ENCODE data around the gene XPNPEP1. TPM values are rescaled to one million over a fixed set of nuclear protein-coding genes. Genes with fewer than 3 reads are reported as not detected.

Gene XPNPEP1
- total RNA-seq, 1 experiment from 2014 or later, result 71.3 TPM

DNA sequence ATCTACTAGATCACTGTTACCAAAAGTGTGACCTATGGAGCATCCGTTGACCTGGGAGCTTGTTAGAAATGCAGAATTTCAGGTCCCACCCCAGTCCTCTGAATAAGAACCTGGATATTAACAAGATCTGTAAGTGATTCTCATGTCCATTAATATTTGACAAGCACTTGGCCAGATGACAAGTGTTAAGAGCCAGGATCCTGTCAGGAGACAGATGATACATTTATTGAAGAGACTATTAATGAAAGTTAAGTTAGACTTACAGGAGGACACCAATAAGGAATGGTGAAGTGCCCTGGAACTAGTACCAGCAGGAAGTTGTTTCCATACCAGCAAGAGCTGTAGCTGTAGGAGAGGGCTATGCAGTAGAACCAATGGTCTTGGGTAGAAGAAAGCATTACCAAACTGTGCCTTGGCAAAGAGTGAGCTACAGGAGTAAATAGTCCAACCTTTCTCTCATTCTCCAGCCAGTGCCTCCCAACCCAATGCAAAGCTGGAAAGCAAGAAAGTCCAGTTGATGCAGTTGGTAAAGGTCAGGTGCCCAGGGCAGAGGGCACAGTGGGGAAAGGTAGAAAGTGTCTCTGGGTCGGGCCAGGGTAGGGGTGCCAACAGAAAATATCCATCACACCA lies 49.2 kb upstream of the XPNPEP1 start:
- Histone ChIP-seq H4K91ac (ENCODE audit: insufficient read length, low read depth, low read length) (no peak overlapping the region), H3K23me2 (ENCODE audit: insufficient read length, low read depth, low read length, poor library complexity, severe bottlenecking) (no peaks in the 10 kb centered on the region), H3K4me2 (ENCODE audit: insufficient read depth, insufficient read length, low read length) (no peak overlapping the region), H4K8ac (replicated peaks; ENCODE audit: insufficient read length, low read depth, low read length) (no peak overlapping the region), H3K4me1 (ENCODE audit: insufficient read depth, low read length) (peaks cover 6% of the 10 kb centered on the region; the same call in 1 of the 2 replicates), H2BK120ac (ENCODE audit: low read depth, low read length, poor library complexity, severe bottlenecking) (no peak overlapping the region), H3K79me1 (ENCODE audit: insufficient read depth, low read depth, low read length, poor library complexity, severe bottlenecking) (no peaks in the 10 kb centered on the region), H2BK15ac (ENCODE audit: low read depth, low read length) (no peak overlapping the region), H2BK20ac (ENCODE audit: low read depth, low read length, poor library complexity, severe bottlenecking) (no peak overlapping the region), H2BK5ac (ENCODE audit: insufficient read length, low read length) (no peak overlapping the region), H2AK5ac (ENCODE audit: insufficient read length, low read length) (no peak overlapping the region), H3T11ph (ENCODE audit: low read length) (no peak overlapping the region), H3K4ac (ENCODE audit: low read depth, low read length) (no peak overlapping the region), H3K27ac (ENCODE audit: insufficient read length, low read depth, low read length) (no peak overlapping the region), H3K23ac (ENCODE audit: insufficient read length, low read depth, low read length) (no peak overlapping the region), H3K56ac (ENCODE audit: insufficient read length, low read depth, low read length) (no peak overlapping the region), H3K18ac (ENCODE audit: insufficient read length, low read depth, low read length) (no peak overlapping the region), H2BK12ac (ENCODE audit: insufficient read length, low read depth, low read length) (no peak overlapping the region), H4K5ac (ENCODE audit: insufficient read length, low read depth, low read length) (no peak overlapping the region), H4K20me1 (ENCODE audit: control insufficient read depth, insufficient read depth, insufficient read length) (no peaks in the 10 kb centered on the region), H3K27me3 (ENCODE audit: insufficient read depth, low read length) (no peaks in the 10 kb centered on the region), H3K14ac (ENCODE audit: insufficient read depth, low read length) (no peak overlapping the region), H3K79me2 (ENCODE audit: insufficient read depth, low read length) (no peaks in the 10 kb centered on the region; the same call in 1 of the 2 replicates), H2AFZ (ENCODE audit: low read length) (no peak overlapping the region), H3K9ac (ENCODE audit: extremely low read depth, insufficient read length, low read length) (no peak overlapping the region), H3K9me3 (ENCODE audit: control insufficient read depth, low read depth, low read length) (no peaks in the 10 kb centered on the region)
- Mint-ChIP-seq H3K27me3 (ENCODE audit: low read depth) (no peaks in the 10 kb centered on the region), H3K36me3 (ENCODE audit: insufficient read depth in 1 of 3, low read depth in 3 of 3) (no peaks in the 10 kb centered on the region), H3K27ac (no peak overlapping the region), H3K4me3 (no peak overlapping the region), H3K4me1 (peaks cover 22 to 41% of the 10 kb centered on the region in 2 experiments), H3K9me3 (no peaks in the 10 kb centered on the region)
- TF ChIP-seq, protein P1, sequence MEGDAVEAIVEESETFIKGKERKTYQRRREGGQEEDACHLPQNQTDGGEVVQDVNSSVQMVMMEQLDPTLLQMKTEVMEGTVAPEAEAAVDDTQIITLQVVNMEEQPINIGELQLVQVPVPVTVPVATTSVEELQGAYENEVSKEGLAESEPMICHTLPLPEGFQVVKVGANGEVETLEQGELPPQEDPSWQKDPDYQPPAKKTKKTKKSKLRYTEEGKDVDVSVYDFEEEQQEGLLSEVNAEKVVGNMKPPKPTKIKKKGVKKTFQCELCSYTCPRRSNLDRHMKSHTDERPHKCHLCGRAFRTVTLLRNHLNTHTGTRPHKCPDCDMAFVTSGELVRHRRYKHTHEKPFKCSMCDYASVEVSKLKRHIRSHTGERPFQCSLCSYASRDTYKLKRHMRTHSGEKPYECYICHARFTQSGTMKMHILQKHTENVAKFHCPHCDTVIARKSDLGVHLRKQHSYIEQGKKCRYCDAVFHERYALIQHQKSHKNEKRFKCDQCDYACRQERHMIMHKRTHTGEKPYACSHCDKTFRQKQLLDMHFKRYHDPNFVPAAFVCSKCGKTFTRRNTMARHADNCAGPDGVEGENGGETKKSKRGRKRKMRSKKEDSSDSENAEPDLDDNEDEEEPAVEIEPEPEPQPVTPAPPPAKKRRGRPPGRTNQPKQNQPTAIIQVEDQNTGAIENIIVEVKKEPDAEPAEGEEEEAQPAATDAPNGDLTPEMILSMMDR (conservative IDR thresholded peaks at IDR 0.05), result no peak
- no peak for DNase-seq
- WGBS (ENCODE audit: extremely low coverage, insufficient read length, low lambda C conversion rate), result no CpG with 5 or more reads among the region's 2 CpGs

Data from H9 (cell line).